Trophoblast cell (in vitro differentiated cells and primary cell): Measurements from ENCODE around the gene PGM2L1.
"Not testable (repeated sequence)": the region's sequence is repeated elsewhere in the genome, so short reads cannot be mapped to it uniquely, and the experiment has no call there.

Source experiments
- DNase-seq, 2 donors: peaks; one replicate each; pipeline ENCODE4 v3.0.0-alpha.2; 2016
- H2AFZ ChIP-seq: 2 replicates; pipeline ENCODE4 v1.6.1; 2013; ENCODE audit warnings: low read length, moderate library complexity, mild to moderate bottlenecking; ENCODE audit not compliant: insufficient read depth, poor library complexity
- H2AK5ac ChIP-seq: 2 replicates; pipeline ENCODE4 v1.6.1; 2013; ENCODE audit warnings: mild to moderate bottlenecking, low read length
- H2BK120ac ChIP-seq: 2 replicates; pipeline ENCODE4 v1.6.1; 2013; ENCODE audit warnings: low read length, mild to moderate bottlenecking, moderate library complexity; ENCODE audit not compliant: insufficient read depth, poor library complexity
- H2BK12ac ChIP-seq: 2 replicates; pipeline ENCODE4 v1.6.1; 2013; ENCODE audit warnings: mild to moderate bottlenecking, low read length, moderate library complexity
- H2BK5ac ChIP-seq: 2 replicates; pipeline ENCODE4 v1.6.1; 2013; ENCODE audit warnings: low read length, low read depth, moderate library complexity, mild to moderate bottlenecking; ENCODE audit not compliant: poor library complexity
- H3K14ac ChIP-seq: 2 replicates; pipeline ENCODE4 v1.6.1; 2013; ENCODE audit warnings: mild to moderate bottlenecking, low read length
- H3K18ac ChIP-seq: 2 replicates; pipeline ENCODE4 v1.6.1; 2013; ENCODE audit warnings: mild to moderate bottlenecking, low read length
- H3K23ac ChIP-seq: 2 replicates; pipeline ENCODE4 v1.6.1; 2013; ENCODE audit warnings: low read length
- H3K27ac ChIP-seq: 2 replicates; pipeline ENCODE4 v1.5.1; 2013; ENCODE audit warnings: low read depth, mild to moderate bottlenecking, inconsistent platforms, low read length, moderate library complexity
- H3K27me3 ChIP-seq: 2 replicates; pipeline ENCODE4 v1.6.1; 2013; ENCODE audit warnings: inconsistent platforms, mild to moderate bottlenecking, low read length, moderate library complexity; ENCODE audit not compliant: insufficient read depth
- H3K36me3 ChIP-seq, 2 experiments: 1 replicate in 1 of 2; 2 replicates in 1 of 2; pipeline ENCODE4 v1.6.1; 2013; ENCODE audit warnings: low read length in 2 of 2, mild to moderate bottlenecking in 2 of 2, moderate library complexity in 1 of 2; ENCODE audit not compliant: insufficient read depth in 2 of 2, control insufficient read depth in 1 of 2
- H3K4ac ChIP-seq: 2 replicates; pipeline ENCODE4 v1.6.1; 2013; ENCODE audit warnings: low read depth, mild to moderate bottlenecking, low read length, moderate library complexity
- H3K4me1 ChIP-seq, 2 experiments: 1 replicate in 1 of 2; 2 replicates in 1 of 2; pipeline ENCODE4 v1.6.1; 2013; ENCODE audit warnings: low read length in 2 of 2, mild to moderate bottlenecking in 2 of 2, moderate library complexity in 1 of 2; ENCODE audit not compliant: insufficient read depth in 2 of 2, control insufficient read depth in 1 of 2
- H3K4me2 ChIP-seq: 2 replicates; pipeline ENCODE4 v1.6.1; 2013; ENCODE audit warnings: inconsistent platforms, mild to moderate bottlenecking, low read length, moderate library complexity
- H3K4me3 ChIP-seq: 2 replicates; pipeline ENCODE4 v1.5.1; 2013; ENCODE audit warnings: mild to moderate bottlenecking, low read depth, low read length, inconsistent platforms
- H3K79me1 ChIP-seq: one replicate; pipeline ENCODE4 v1.6.1; 2013; ENCODE audit warnings: low read length
- H3K79me2 ChIP-seq: 2 replicates; pipeline ENCODE4 v1.6.1; 2013; ENCODE audit warnings: low read length, mild to moderate bottlenecking; ENCODE audit not compliant: control insufficient read depth, insufficient read depth, poor library complexity
- H3K9ac ChIP-seq: 2 replicates; pipeline ENCODE4 v1.6.1; 2013; ENCODE audit warnings: mild to moderate bottlenecking, low read length
- H3K9me3 ChIP-seq: 2 replicates; pipeline ENCODE4 v1.6.1; 2013; ENCODE audit warnings: low read depth, mild to moderate bottlenecking, control low read depth, inconsistent platforms, low read length; ENCODE audit not compliant: insufficient read depth
- H4K12ac ChIP-seq: 2 replicates; pipeline ENCODE4 v1.6.1; 2013; ENCODE audit warnings: low read depth, mild to moderate bottlenecking, low read length, moderate library complexity
- H4K8ac ChIP-seq: 2 replicates; pipeline ENCODE4 v1.6.1; 2013; ENCODE audit warnings: low read depth, mild to moderate bottlenecking, low read length, moderate library complexity
- H4K91ac ChIP-seq: one replicate; pipeline ENCODE4 v1.6.1; 2013; ENCODE audit warnings: low read depth, mild to moderate bottlenecking, low read length, moderate library complexity
- WGBS: extraction: QIAGEN DNeasy Blood & Tissue Kit; methylation state at CpG from one replicate; pipeline ENCODE4 v1.1.7; 2013; ENCODE audit warnings: missing lambda C conversion rate; ENCODE audit not compliant: insufficient read length, insufficient coverage; ENCODE audit errors: extremely low coverage; 5-methylcytosine and 5-hydroxymethylcytosine counted together

PGM2L1 gene

GRCh38 chr11:74418509-74418895 lies 20.3 kb upstream of the PGM2L1 start:
- H4K8ac ChIP-seq, result no peak overlapping the region
- H3K9me3 ChIP-seq, result no peaks in the 10 kb centered on the region
- peaks cover 7 to 9% of the 10 kb centered on the region in 2 experiments for H3K4me1 ChIP-seq
- H2AK5ac ChIP-seq, result no peak overlapping the region
- H4K91ac ChIP-seq, result no peak overlapping the region
- no peak overlapping the region for H3K23ac ChIP-seq
- H3K4me2 ChIP-seq, result no peak overlapping the region
- H3K4ac ChIP-seq, result no peak overlapping the region
- no peak overlapping the region for H2BK12ac ChIP-seq
- H2BK120ac ChIP-seq, result no peak overlapping the region
- no peak overlapping the region for H4K12ac ChIP-seq
- H3K79me2 ChIP-seq, result no peaks in the 10 kb centered on the region
- no peak overlapping the region for H2BK5ac ChIP-seq
- no peak overlapping the region for H3K27ac ChIP-seq
- no peak overlapping the region for H2AFZ ChIP-seq
- H3K79me1 ChIP-seq, result no peaks in the 10 kb centered on the region
- H3K4me3 ChIP-seq, result no peak overlapping the region
- H3K9ac ChIP-seq, result no peak overlapping the region
- H3K36me3 ChIP-seq, result no peaks in the 10 kb centered on the region
- H3K18ac ChIP-seq, result no peak overlapping the region
- H3K14ac ChIP-seq, result no peak overlapping the region
- no peaks in the 10 kb centered on the region for H3K27me3 ChIP-seq
- WGBS, result no CpG with 5 or more reads among the region's 1 CpG
- DNase-seq, result peak in 1 of 2 donors; percentile 36

GRCh38 chr11:74417860-74418508 lies 19.8 kb upstream of the PGM2L1 start:
- peak overlapping the region; percentile 14 for H3K4me2 ChIP-seq
- no peaks in the 10 kb centered on the region for H3K9me3 ChIP-seq
- H4K12ac ChIP-seq, result no peak overlapping the region
- no peak overlapping the region for H3K9ac ChIP-seq
- no peak overlapping the region for H2AK5ac ChIP-seq
- H3K27ac ChIP-seq, result peak overlapping the region; percentile 31
- no peak overlapping the region for H2BK12ac ChIP-seq
- no peak overlapping the region for H3K4me3 ChIP-seq
- H2BK120ac ChIP-seq, result no peak overlapping the region
- H3K18ac ChIP-seq, result no peak overlapping the region
- no peaks in the 10 kb centered on the region for H3K79me2 ChIP-seq
- H3K4me1 ChIP-seq, result peaks cover 9% of the 10 kb centered on the region in 2 experiments
- H3K79me1 ChIP-seq, result no peaks in the 10 kb centered on the region
- H2AFZ ChIP-seq, result no peak overlapping the region
- no peak overlapping the region for H3K23ac ChIP-seq
- DNase-seq, result no peak
- H3K27me3 ChIP-seq, result no peaks in the 10 kb centered on the region
- H3K36me3 ChIP-seq, result no peaks in the 10 kb centered on the region
- H4K8ac ChIP-seq, result no peak overlapping the region
- no peak overlapping the region for H4K91ac ChIP-seq
- H2BK5ac ChIP-seq, result no peak overlapping the region
- no peak overlapping the region for H3K4ac ChIP-seq
- 100% methylated on average over 1 of the region's 4 CpGs for WGBS
- H3K14ac ChIP-seq, result no peak overlapping the region

- no peaks in the 10 kb centered on the region for H3K79me1 ChIP-seq
- no peak overlapping the region for H3K14ac ChIP-seq
- no peaks in the 10 kb centered on the region for H3K9me3 ChIP-seq
- H3K18ac ChIP-seq, result no peak overlapping the region
- H2AFZ ChIP-seq, result no peak overlapping the region
- H3K4ac ChIP-seq, result no peak overlapping the region
- no peak overlapping the region for H3K4me3 ChIP-seq
- no peak overlapping the region for H2BK5ac ChIP-seq
- H3K27ac ChIP-seq, result peak overlapping the region; percentile 31
- H3K36me3 ChIP-seq, result no peaks in the 10 kb centered on the region
- H3K27me3 ChIP-seq, result no peaks in the 10 kb centered on the region
- peak overlapping the region; percentile 14 for H3K4me2 ChIP-seq
- H2BK120ac ChIP-seq, result no peak overlapping the region
- no peak overlapping the region for H3K23ac ChIP-seq
- H3K4me1 ChIP-seq, result peaks cover 12 to 13% of the 10 kb centered on the region in 2 experiments
- no peak overlapping the region for H4K12ac ChIP-seq
- WGBS, result no CpG with 5 or more reads among the region's 1 CpG
- H3K79me2 ChIP-seq, result no peaks in the 10 kb centered on the region
- H3K9ac ChIP-seq, result no peak overlapping the region
- no peak overlapping the region for H4K8ac ChIP-seq
- no peak overlapping the region for H2AK5ac ChIP-seq
- DNase-seq, result peak; percentile 47 to 78
- H4K91ac ChIP-seq, result no peak overlapping the region
- no peak overlapping the region for H2BK12ac ChIP-seq
These were observed 19.2 kb upstream of the PGM2L1 start for GRCh38 chr11:74417379-74417804.

- H2AFZ ChIP-seq, H4K12ac ChIP-seq, H3K79me2 ChIP-seq, H3K9me3 ChIP-seq, H4K8ac ChIP-seq, H3K18ac ChIP-seq, H3K4ac ChIP-seq, H3K4me3 ChIP-seq, H3K9ac ChIP-seq, H3K36me3 ChIP-seq, H3K27me3 ChIP-seq, DNase-seq, H4K91ac ChIP-seq, H3K4me2 ChIP-seq, H3K23ac ChIP-seq, H2BK12ac ChIP-seq, H3K14ac ChIP-seq, H2AK5ac ChIP-seq, H2BK5ac ChIP-seq, H3K79me1 ChIP-seq: not testable (repeated sequence)
- H2BK120ac ChIP-seq, result peak overlapping the region; percentile 22
- no CpG with 5 or more reads among the region's 1 CpG for WGBS
- H3K4me1 ChIP-seq, result peaks cover 12 to 13% of the 10 kb centered on the region in 2 experiments
- H3K27ac ChIP-seq, result peak overlapping the region; percentile 20
These were observed 18.7 kb upstream of the PGM2L1 start for GRCh38 chr11:74416974-74417373.
